SK-N-SH (cell line): Measurements from ENCODE around the gene LINC00305. TPM values are rescaled to one million over a fixed set of nuclear protein-coding genes. Genes with fewer than 3 reads are reported as not detected.

Experiments
- CTCF ChIA-PET: fragments of 300-600, 350-600 bp; formaldehyde crosslinking; extraction: SDS; loops from one replicate; lab custom pipeline; 2021; lab: Yijun Ruan, JAX
- POLR2A ChIA-PET: fragments of 350-600 bp; sonication (Branson Sonifier 250); formaldehyde crosslinking; extraction: SDS; loops from one replicate; lab custom pipeline; 2020; ENCODE audit warnings: antibody characterized with exemption, inconsistent platforms; lab: Yijun Ruan, JAX
- DNase-seq: peaks from one replicate; pipeline ENCODE4 v3.0.0; 2012
- H2AFZ ChIP-seq: fragments of 200-600 bp; sonication (generic); 2 replicates; pipeline ENCODE4 v1.8.1; 2016; ENCODE audit warnings: antibody characterized with exemption, mild to moderate bottlenecking, low read depth
- H3F3A ChIP-seq: fragments of 200-600 bp; sonication (generic); replicated peaks from 2 replicates; pipeline ENCODE3; 2016; ENCODE audit warnings: antibody characterized with exemption, mild to moderate bottlenecking; ENCODE audit not compliant: insufficient read depth
- H3K27ac ChIP-seq, 2 experiments: fragments of 200-500 bp in 1 of 2; fragments of 200-600 bp in 1 of 2; sonication (Bioruptor generic) in 1 of 2; sonication (generic), shearing (Covaris generic) in 1 of 2; 2 replicates each; pipeline versions ENCODE4 v1.5.1 to v1.6.1; 2014 to 2016; ENCODE audit warnings: low read depth in 2 of 2, inconsistent platforms in 1 of 2, low read length in 1 of 2, mild to moderate bottlenecking in 1 of 2, mixed read lengths in 1 of 2
- H3K27me3 ChIP-seq: fragments of 200-600 bp; sonication (generic), shearing (Covaris generic); 2 replicates; pipeline ENCODE4 v1.6.1; 2016; ENCODE audit warnings: mixed run types; ENCODE audit not compliant: insufficient read depth
- H3K36me3 ChIP-seq, 2 experiments: fragments of 200-500 bp in 1 of 2; fragments of 200-600 bp in 1 of 2; sonication (Bioruptor generic) in 1 of 2; sonication (generic) in 1 of 2; replicated peaks in 1 of 2; 2 replicates each; pipeline versions ENCODE3 to v1.5.1; 2014 to 2016; ENCODE audit warnings: low read length in 1 of 2, mild to moderate bottlenecking in 1 of 2; ENCODE audit not compliant: insufficient read depth in 2 of 2, control insufficient read depth in 1 of 2
- H3K4me1 ChIP-seq, 2 experiments: fragments of 200-500 bp in 1 of 2; fragments of 200-600 bp in 1 of 2; sonication (Bioruptor generic) in 1 of 2; sonication (generic), shearing (Covaris generic) in 1 of 2; 2 replicates each; pipeline versions ENCODE4 v1.5.1 to v1.6.1; 2014 to 2016; ENCODE audit warnings: low read depth in 1 of 2, low read length in 1 of 2, mixed run types in 1 of 2; ENCODE audit not compliant: insufficient read depth in 2 of 2, control insufficient read depth in 1 of 2
- H3K4me2 ChIP-seq: fragments of 200-600 bp; sonication (generic), shearing (Covaris generic); 2 replicates; pipeline ENCODE4 v1.6.1; 2017; ENCODE audit warnings: mixed run types
- H3K4me3 ChIP-seq, 2 experiments: fragments of 200-500 bp in 1 of 2; fragments of 200-600 bp in 1 of 2; sonication (Bioruptor generic) in 1 of 2; sonication (generic), shearing (Covaris generic) in 1 of 2; 2 replicates each; pipeline versions ENCODE4 v1.5.1 to v1.8.1; 2014 to 2016; ENCODE audit warnings: low read depth in 2 of 2, inconsistent platforms in 1 of 2, low read length in 1 of 2, mild to moderate bottlenecking in 1 of 2, mixed read lengths in 1 of 2, moderate library complexity in 1 of 2
- H3K79me2 ChIP-seq: fragments of 200-600 bp; sonication (generic); 2 replicates; pipeline ENCODE4 v1.8.1; 2017; ENCODE audit warnings: mild to moderate bottlenecking; ENCODE audit not compliant: insufficient read depth
- H3K9ac ChIP-seq: fragments of 200-600 bp; sonication (generic); 2 replicates; pipeline ENCODE4 v1.6.1; 2017; ENCODE audit warnings: mixed run types
- H3K9me2 ChIP-seq: fragments of 200-600 bp; sonication (generic); 2 replicates; pipeline ENCODE4 v1.6.1; 2017; ENCODE audit warnings: mixed run types
- H3K9me3 ChIP-seq: fragments of 200-600 bp; sonication (generic); 2 replicates; pipeline ENCODE4 v1.6.1; 2017; ENCODE audit warnings: mixed run types, mild to moderate bottlenecking, moderate library complexity
- H4K20me1 ChIP-seq: fragments of 200-600 bp; sonication (generic); 2 replicates; pipeline ENCODE4 v1.6.1; 2017; ENCODE audit warnings: mild to moderate bottlenecking, mixed run types; ENCODE audit not compliant: insufficient read depth
- CHD2 ChIP-seq: fragments of 150-350 bp; IDR thresholded peaks from 2 replicates; pipeline ENCODE4 v1.6.1; 2018; ENCODE audit warnings: low read length; ENCODE audit not compliant: partially characterized antibody
- ELF1 ChIP-seq: IDR thresholded peaks from 2 replicates; pipeline ENCODE4 v1.4.0; 2012
- EP300 ChIP-seq, 2 experiments: IDR thresholded peaks; 2 replicates each; pipeline versions ENCODE4 v1.4.0 to v1.6.1; 2012; ENCODE audit warnings: borderline replicate concordance in 1 of 2, low read depth in 1 of 2, low read length in 1 of 2
- EZH2phosphoT487 ChIP-seq: fragments of 200-600 bp; sonication (generic); IDR thresholded peaks from 2 replicates; pipeline ENCODE4 v1.6.1; 2017; ENCODE audit warnings: low read depth, mixed run types, mild to moderate bottlenecking, antibody characterized with exemption, moderate library complexity, borderline replicate concordance
- FOXJ3 ChIP-seq: sonication (generic); formaldehyde crosslinking; IDR thresholded peaks from 2 replicates; pipeline ENCODE4 v1.5.1; 2020; ENCODE audit warnings: mild to moderate bottlenecking, missing genetic modification reagents
- FOXM1 ChIP-seq: IDR thresholded peaks from 2 replicates; pipeline ENCODE4 v1.4.0; 2012; ENCODE audit warnings: low read depth, mild to moderate bottlenecking
- GABPA ChIP-seq: IDR thresholded peaks from 2 replicates; pipeline ENCODE4 v1.4.0; 2012; ENCODE audit warnings: low read depth, mild to moderate bottlenecking
- MXI1 ChIP-seq: IDR thresholded peaks from 2 replicates; pipeline ENCODE4 v1.6.1; 2012; ENCODE audit warnings: mild to moderate bottlenecking, low read depth, low read length, improper control_type of control experiment
- NFIC ChIP-seq: IDR thresholded peaks from 2 replicates; pipeline ENCODE4 v1.4.0; 2012; ENCODE audit warnings: borderline replicate concordance
- RCOR1 ChIP-seq: fragments of 150-350 bp; IDR thresholded peaks from 2 replicates; pipeline ENCODE4 v1.6.1; 2017; ENCODE audit warnings: antibody characterized with exemption, low read length
- REST ChIP-seq: IDR thresholded peaks from 2 replicates; pipeline ENCODE4 v1.6.1; 2012; ENCODE audit warnings: mild to moderate bottlenecking, low read depth, low read length, moderate library complexity
- RFX5 ChIP-seq: IDR thresholded peaks from 2 replicates; pipeline ENCODE4 v1.6.1; 2012; ENCODE audit warnings: mild to moderate bottlenecking, improper control_type of control experiment, low read length
- RXRA ChIP-seq: IDR thresholded peaks from 2 replicates; pipeline ENCODE4 v1.4.0; 2012; ENCODE audit warnings: low read depth, mild to moderate bottlenecking, borderline replicate concordance
- TCF12 ChIP-seq: IDR thresholded peaks from 2 replicates; pipeline ENCODE4 v1.4.0; 2012
- USF1 ChIP-seq: IDR thresholded peaks from 2 replicates; pipeline ENCODE4 v1.4.0; 2012; ENCODE audit warnings: low read depth, borderline replicate concordance
- USF2 ChIP-seq: fragments of 150-350 bp; IDR thresholded peaks from 2 replicates; pipeline ENCODE4 v1.6.1; 2017; ENCODE audit warnings: antibody characterized with exemption, low read length, low read depth, borderline replicate concordance
- YY1 ChIP-seq: IDR thresholded peaks from 2 replicates; pipeline ENCODE4 v1.4.0; 2012; ENCODE audit warnings: low read depth, mild to moderate bottlenecking
- WGBS: methylation state at CpG from one replicate; pipeline ENCODE4 v1.1.6; 2017; ENCODE audit warnings: low lambda C conversion rate; 5-methylcytosine and 5-hydroxymethylcytosine counted together
- polyA plus RNA-seq, 3 experiments: library from polyadenylated mRNA; depleted of rRNA; stranded (reverse); fragments of >200 nt; gene quantifications; 2 replicates each; pipeline ENCODE4 v1.2.3, GENCODE V29; 2012
- TF ChIP-seq, protein P1 (sequence below): IDR thresholded peaks from 2 replicates; pipeline ENCODE4; 2012
- TF ChIP-seq, protein P2 (sequence below): IDR thresholded peaks from 2 replicates; pipeline ENCODE4 v1.4.0; 2012; ENCODE audit warnings: low read depth, borderline replicate concordance

LINC00305 gene
- polyA plus RNA-seq, 1 of the 3 experiments (the other 2 are of a cell fraction), result not detected

DNA sequence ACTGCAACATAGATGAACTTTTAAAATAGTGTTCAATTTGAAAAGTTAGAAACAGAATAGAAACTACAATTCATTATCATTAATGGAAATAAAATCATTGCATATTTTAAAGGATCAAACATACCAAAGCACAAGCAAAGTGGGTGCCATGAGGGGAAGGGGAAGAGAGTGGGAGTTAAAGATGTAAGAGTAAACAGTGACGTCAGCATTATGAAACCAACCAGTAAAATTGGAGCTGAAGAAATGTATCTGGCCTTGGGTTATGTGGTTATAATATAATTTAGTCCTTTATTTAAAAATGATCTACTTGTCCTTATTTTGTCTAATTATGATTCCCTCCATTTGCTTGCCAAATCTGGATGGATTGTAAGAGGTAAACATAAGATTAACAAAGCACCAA is 6.0 kb downstream of the LINC00305 start:
- no peaks in the 10 kb centered on the region for H3K9me2 ChIP-seq
- WGBS, result 36% methylated on average over 1 of the region's 1 CpG
- H3K4me1 ChIP-seq, result no peaks in the 10 kb centered on the region; a peak in 1 of 4 replicates
- no peaks in the 10 kb centered on the region for H3K36me3 ChIP-seq
- no peak for TF ChIP-seq EP300 (IDR thresholded peaks at IDR 0.05; ENCODE audit: borderline replicate concordance in 1 of 2, low read depth in 1 of 2, low read length in 1 of 2)
- no peak for TF ChIP-seq RXRA
- TF ChIP-seq YY1, result no peak
- TF ChIP-seq CHD2, result no peak
- no peak for TF ChIP-seq NFIC
- no peak for TF ChIP-seq FOXJ3 (CRISPR knock-in tag)
- no peak for TF ChIP-seq REST
- no peak for TF ChIP-seq RFX5
- no peak for TF ChIP-seq FOXM1
- no peak for TF ChIP-seq GABPA
- no peak for TF ChIP-seq ELF1
- TF ChIP-seq USF1, result no peak
- TF ChIP-seq TCF12, result no peak
- TF ChIP-seq, protein P1, sequence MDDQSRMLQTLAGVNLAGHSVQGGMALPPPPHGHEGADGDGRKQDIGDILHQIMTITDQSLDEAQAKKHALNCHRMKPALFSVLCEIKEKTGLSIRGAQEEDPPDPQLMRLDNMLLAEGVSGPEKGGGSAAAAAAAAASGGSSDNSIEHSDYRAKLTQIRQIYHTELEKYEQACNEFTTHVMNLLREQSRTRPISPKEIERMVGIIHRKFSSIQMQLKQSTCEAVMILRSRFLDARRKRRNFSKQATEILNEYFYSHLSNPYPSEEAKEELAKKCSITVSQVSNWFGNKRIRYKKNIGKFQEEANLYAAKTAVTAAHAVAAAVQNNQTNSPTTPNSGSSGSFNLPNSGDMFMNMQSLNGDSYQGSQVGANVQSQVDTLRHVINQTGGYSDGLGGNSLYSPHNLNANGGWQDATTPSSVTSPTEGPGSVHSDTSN, result no peak
- TF ChIP-seq, protein P2, sequence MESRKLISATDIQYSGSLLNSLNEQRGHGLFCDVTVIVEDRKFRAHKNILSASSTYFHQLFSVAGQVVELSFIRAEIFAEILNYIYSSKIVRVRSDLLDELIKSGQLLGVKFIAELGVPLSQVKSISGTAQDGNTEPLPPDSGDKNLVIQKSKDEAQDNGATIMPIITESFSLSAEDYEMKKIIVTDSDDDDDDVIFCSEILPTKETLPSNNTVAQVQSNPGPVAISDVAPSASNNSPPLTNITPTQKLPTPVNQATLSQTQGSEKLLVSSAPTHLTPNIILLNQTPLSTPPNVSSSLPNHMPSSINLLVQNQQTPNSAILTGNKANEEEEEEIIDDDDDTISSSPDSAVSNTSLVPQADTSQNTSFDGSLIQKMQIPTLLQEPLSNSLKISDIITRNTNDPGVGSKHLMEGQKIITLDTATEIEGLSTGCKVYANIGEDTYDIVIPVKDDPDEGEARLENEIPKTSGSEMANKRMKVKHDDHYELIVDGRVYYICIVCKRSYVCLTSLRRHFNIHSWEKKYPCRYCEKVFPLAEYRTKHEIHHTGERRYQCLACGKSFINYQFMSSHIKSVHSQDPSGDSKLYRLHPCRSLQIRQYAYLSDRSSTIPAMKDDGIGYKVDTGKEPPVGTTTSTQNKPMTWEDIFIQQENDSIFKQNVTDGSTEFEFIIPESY, result no peak
- TF ChIP-seq USF2, result no peak
- no peak for TF ChIP-seq RCOR1
- no peak for TF ChIP-seq MXI1
- TF ChIP-seq EZH2phosphoT487, result no peak
- no peak overlapping the region for H3K27ac ChIP-seq
- H3K9me3 ChIP-seq, result no peaks in the 10 kb centered on the region
- ChIA-PET POLR2A (no interaction called here), CTCF (no interaction called here)
- no peaks in the 10 kb centered on the region for H3K27me3 ChIP-seq
- H3K4me3 ChIP-seq, result no peak overlapping the region
- H3K9ac ChIP-seq, result no peak overlapping the region
- H3K79me2 ChIP-seq, result no peaks in the 10 kb centered on the region
- H3K4me2 ChIP-seq, result no peak overlapping the region
- H2AFZ ChIP-seq, result no peak overlapping the region
- DNase-seq, result no peak
- H4K20me1 ChIP-seq, result no peaks in the 10 kb centered on the region
- H3F3A ChIP-seq, result no peaks in the 10 kb centered on the region
